Left ventricle myocardium inferior (tissue), 1 donor: Measurements from ENCODE around the gene NAALADL1. TPM values are rescaled to one million over a fixed set of nuclear protein-coding genes. Genes with fewer than 3 reads are reported as not detected.

Source experiments
- DNase-seq: peaks from one replicate; pipeline ENCODE4 v3.0.0-alpha.2; 2020
- H3K27ac ChIP-seq: fragments of 200-600 bp; replicated peaks from 2 replicates; pipeline ENCODE4 v1.8.0; 2021
- H3K27me3 ChIP-seq: fragments of 200-600 bp; 2 replicates; pipeline ENCODE4 v1.8.0; 2021; ENCODE audit warnings: low read depth
- H3K36me3 ChIP-seq: fragments of 200-600 bp; 2 replicates; pipeline ENCODE4 v1.8.0; 2021
- H3K4me1 ChIP-seq: fragments of 200-600 bp; 2 replicates; pipeline ENCODE4 v1.8.0; 2021
- H3K4me3 ChIP-seq: fragments of 200-600 bp; 2 replicates; pipeline ENCODE4 v1.8.0; 2021; ENCODE audit warnings: mild to moderate bottlenecking, moderate library complexity
- H3K9me3 ChIP-seq: fragments of 200-600 bp; replicated peaks from 2 replicates; pipeline ENCODE4 v1.8.0; 2021
- intact Hi-C: fragments of 100-400 bp; cut with micrococcal nuclease; formaldehyde crosslinking; loops from one replicate; pipeline ENCODE4 v1.11.0; 2022
- total RNA-seq: library from RNA; stranded (reverse); fragmentation: NEBNext Ultra II Directional; extraction: Animal tissue kit (Norgen Biotek cat#: 25700); gene quantifications from one replicate; pipeline ENCODE4 v1.2.1, GENCODE V29; 2021
- TF ChIP-seq, protein P1 (sequence below): fragments of 200-600 bp; IDR thresholded peaks from 2 replicates; pipeline ENCODE4 v1.8.0; 2021; ENCODE audit warnings: antibody characterized with exemption, mild to moderate bottlenecking, borderline replicate concordance
- donor health status: DM: no; HTN: yes; CAD: no; lungs with severe emphysema.

Gene NAALADL1
- total RNA-seq, 1 donor from 2014 or later: 4.8 TPM

GRCh38 chr11:65017937-65018336 lies 40.4 kb downstream of the NAALADL1 start:
- peaks cover 42% of the 10 kb centered on the region for H3K36me3 ChIP-seq
- intact Hi-C loops: no loop called here
- H3K4me3 ChIP-seq: no peak overlapping the region
- H3K27ac ChIP-seq: no peak overlapping the region
- H3K4me1 ChIP-seq: peaks cover 31% of the 10 kb centered on the region
- H3K9me3 ChIP-seq: no peaks in the 10 kb centered on the region
- TF ChIP-seq, protein P1, sequence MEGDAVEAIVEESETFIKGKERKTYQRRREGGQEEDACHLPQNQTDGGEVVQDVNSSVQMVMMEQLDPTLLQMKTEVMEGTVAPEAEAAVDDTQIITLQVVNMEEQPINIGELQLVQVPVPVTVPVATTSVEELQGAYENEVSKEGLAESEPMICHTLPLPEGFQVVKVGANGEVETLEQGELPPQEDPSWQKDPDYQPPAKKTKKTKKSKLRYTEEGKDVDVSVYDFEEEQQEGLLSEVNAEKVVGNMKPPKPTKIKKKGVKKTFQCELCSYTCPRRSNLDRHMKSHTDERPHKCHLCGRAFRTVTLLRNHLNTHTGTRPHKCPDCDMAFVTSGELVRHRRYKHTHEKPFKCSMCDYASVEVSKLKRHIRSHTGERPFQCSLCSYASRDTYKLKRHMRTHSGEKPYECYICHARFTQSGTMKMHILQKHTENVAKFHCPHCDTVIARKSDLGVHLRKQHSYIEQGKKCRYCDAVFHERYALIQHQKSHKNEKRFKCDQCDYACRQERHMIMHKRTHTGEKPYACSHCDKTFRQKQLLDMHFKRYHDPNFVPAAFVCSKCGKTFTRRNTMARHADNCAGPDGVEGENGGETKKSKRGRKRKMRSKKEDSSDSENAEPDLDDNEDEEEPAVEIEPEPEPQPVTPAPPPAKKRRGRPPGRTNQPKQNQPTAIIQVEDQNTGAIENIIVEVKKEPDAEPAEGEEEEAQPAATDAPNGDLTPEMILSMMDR: no peak
- no peaks in the 10 kb centered on the region for H3K27me3 ChIP-seq
- no peak for DNase-seq

GRCh38 chr11:65016705-65017104 lies 41.6 kb downstream of the NAALADL1 start:
- DNase-seq: no peak
- H3K4me3 ChIP-seq: no peak overlapping the region
- H3K36me3 ChIP-seq: peaks cover 36% of the 10 kb centered on the region
- no peaks in the 10 kb centered on the region for H3K27me3 ChIP-seq
- intact Hi-C loops: no loop called here
- H3K9me3 ChIP-seq: no peaks in the 10 kb centered on the region
- no peak overlapping the region for H3K27ac ChIP-seq
- peaks cover 34% of the 10 kb centered on the region for H3K4me1 ChIP-seq
- TF ChIP-seq, protein P1: no peak

- Histone ChIP-seq H3K36me3 (peaks cover 19% of the 10 kb centered on the region), H3K27ac (peak overlapping the region; percentile 100), H3K4me1 (peaks cover 34% of the 10 kb centered on the region), H3K9me3 (no peaks in the 10 kb centered on the region), H3K27me3 (no peaks in the 10 kb centered on the region), H3K4me3 (peak overlapping the region; percentile 86)
- no peak for DNase-seq
- TF ChIP-seq, protein P1: no peak
- intact Hi-C loops: no loop called here
Measured at GRCh38 chr11:65014726-65015227, 43.6 kb downstream of the NAALADL1 start.

DNA sequence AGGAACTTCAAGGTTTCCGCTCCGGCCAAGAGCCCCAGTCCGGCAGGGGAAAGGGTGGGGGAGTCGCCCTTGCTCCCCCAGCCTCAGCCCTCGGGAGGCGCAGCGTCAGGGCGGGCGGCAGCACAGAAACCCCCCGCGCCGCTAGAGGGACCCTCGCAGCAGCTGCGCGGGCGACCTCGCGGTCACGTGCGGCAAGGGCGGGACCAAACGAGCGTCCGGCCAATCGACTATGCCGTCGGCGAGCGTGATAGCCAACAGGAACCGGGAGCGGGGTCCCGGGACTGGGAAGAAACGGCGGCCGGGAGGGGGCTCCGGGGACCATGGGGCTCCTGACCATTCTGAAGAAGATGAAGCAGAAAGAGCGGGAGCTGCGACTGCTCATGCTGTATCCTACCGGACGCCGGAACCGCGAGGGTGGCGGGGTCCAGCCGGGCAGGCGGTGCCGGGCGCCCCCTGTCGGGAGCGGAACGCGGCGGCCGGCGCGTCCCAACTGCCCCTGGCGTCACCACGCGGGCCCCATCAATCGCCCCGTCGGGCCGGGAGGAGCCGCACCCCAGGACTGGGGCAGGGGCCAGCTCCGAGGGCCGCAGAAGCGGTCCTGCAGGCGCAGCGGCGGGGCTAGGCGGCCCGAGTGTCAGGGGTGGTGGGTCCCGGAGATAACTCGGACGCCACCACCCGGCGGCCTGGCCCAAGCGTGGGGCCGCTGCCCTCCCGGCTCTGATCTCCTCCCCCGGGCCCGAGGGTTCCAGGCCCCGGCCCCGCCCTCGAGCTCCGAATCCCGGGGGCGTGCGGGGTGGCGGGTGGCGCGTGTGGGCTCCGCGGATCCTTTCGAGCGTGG lies 44.2 kb downstream of the NAALADL1 start, which contains the start of gene ARL2:
ARL2 (plus strand) TSS at position 273 of the 838 bp plus-strand sequence; CDS start at position 321, 48 bp downstream.
- intact Hi-C loops: no loop called here

GRCh38 chr11:65013130-65013887 lies 45.0 kb downstream of the NAALADL1 start:
- intact Hi-C loops: no loop called here
- H3K36me3 ChIP-seq: peaks cover 5% of the 10 kb centered on the region
- H3K27ac ChIP-seq: peak overlapping the region; percentile 100
- no peaks in the 10 kb centered on the region for H3K9me3 ChIP-seq
- TF ChIP-seq, protein P1: peak; percentile 73
- no peaks in the 10 kb centered on the region for H3K27me3 ChIP-seq
- H3K4me1 ChIP-seq: peaks cover 34% of the 10 kb centered on the region
- DNase-seq: peak; percentile 92
- peak overlapping the region; percentile 86 for H3K4me3 ChIP-seq

More for the DNA sequence above, 44.2 kb downstream of the NAALADL1 start, which contains the start of gene ARL2:
- H3K4me3 ChIP-seq: peak within 1 kb of the TSS; percentile 86
- H3K9me3 ChIP-seq: no peaks in the 10 kb centered on the region
- peaks cover 13% of the 10 kb centered on the region for H3K36me3 ChIP-seq
- peak within 1 kb of the TSS; percentile 100 for H3K27ac ChIP-seq
- peaks cover 34% of the 10 kb centered on the region for H3K4me1 ChIP-seq
- TF ChIP-seq, protein P1: peak; percentile 80
- H3K27me3 ChIP-seq: no peaks in the 10 kb centered on the region
- DNase-seq: peak; percentile 95
